Measurements from ENCODE around the gene TMEM234. TPM values are rescaled to one million over a fixed set of nuclear protein-coding genes. Genes with fewer than 3 reads are reported as not detected.

The TMEM234 gene
- total and polyA plus RNA-seq, 2 of the 4 experiments (the other 2 are of a cell fraction), result 10.8 to 22.7 TPM

- no peak overlapping the region for H3K56ac ChIP-seq (ENCODE audit: extremely low read depth, insufficient read depth, low read length)
- H3K9me3 ChIP-seq (ENCODE audit: control insufficient read depth, insufficient read depth, low read length), result no peaks in the 10 kb centered on the region
- H3K9ac ChIP-seq (ENCODE audit: low read depth, low read length), result no peak overlapping the region
- ChIA-PET POLR2A (ENCODE audit: unreplicated experiment) (no interaction called here), CTCF (interaction anchor here (0.7 to 1.5 kb wide), 12 partner anchors 10 to 185 kb away, joined by 3 to 6 read pairs (median 4); partner anchors contain the start of genes BSDC1 and IQCC)
- no peak overlapping the region for H2BK120ac ChIP-seq (ENCODE audit: low read depth, low read length)
- H3K4me1 ChIP-seq (ENCODE audit: control insufficient read depth, insufficient read depth, low read length), result peaks cover 3% of the 10 kb centered on the region; the same call in 1 of the 2 replicates
- peaks cover 12 to 37% of the 10 kb centered on the region in 2 experiments for H3K79me1 ChIP-seq (ENCODE audit: low read depth in 1 of 2, low read length in 2 of 2)
- DNase-seq (peak; percentile 66), ATAC-seq (ENCODE audit: low read depth) (peak; percentile 97)
- no peak overlapping the region for H3K18ac ChIP-seq (ENCODE audit: low read depth, low read length)
- peaks cover 3% of the 10 kb centered on the region for H3K9me1 ChIP-seq (ENCODE audit: insufficient read depth, low read length)
- H4K5ac ChIP-seq (ENCODE audit: low read depth, low read length), result no peak overlapping the region
- H3K27me3 ChIP-seq (ENCODE audit: control insufficient read depth, insufficient read depth, low read length), result no peaks in the 10 kb centered on the region
- no peak overlapping the region for H3K27ac ChIP-seq (ENCODE audit: insufficient read depth, low read length)
- no peak overlapping the region for H3K4ac ChIP-seq (ENCODE audit: low read depth, low read length)
- H2AK5ac ChIP-seq (ENCODE audit: low read depth, low read length), result no peak overlapping the region; the same call in 1 of the 2 replicates
- H3K14ac ChIP-seq (replicated peaks; ENCODE audit: low read depth, low read length), result no peak overlapping the region
- in situ Hi-C loops (cut with MboI; ENCODE audit: low sequenced_read_pairs) (loop anchor here (10.0 kb wide), 1 partner anchor 109 kb away; no protein-coding TSS in a partner anchor), dilution Hi-C loops (cut with HindIII; ENCODE audit: low sequenced_read_pairs, unreplicated experiment) (no loop called here), intact Hi-C loops (cut with micrococcal nuclease) (loop anchor here (1.0 kb wide), 4 partner anchors 100 to 198 kb away; partner anchors contain the start of gene BSDC1)
- H3K36me3 ChIP-seq (ENCODE audit: control insufficient read depth, insufficient read depth, low read length), result peaks cover 35% of the 10 kb centered on the region
- no peak overlapping the region for H2BK20ac ChIP-seq (ENCODE audit: low read depth, low read length)
- 20% methylated on average over 1 of the region's 10 CpGs; no CpG with 5 or more reads in 1 of the 2 experiments for WGBS, 2 experiments (ENCODE audit: extremely low coverage in 2 of 2, insufficient read length in 1 of 2)
- no peak overlapping the region for H3K4me2 ChIP-seq (ENCODE audit: low read depth, low read length)
- no peak overlapping the region for H3K23ac ChIP-seq (ENCODE audit: low read depth, low read length)
- H2BK5ac ChIP-seq (ENCODE audit: low read depth, low read length, poor library complexity, severe bottlenecking), result no peak overlapping the region
- H2AK9ac ChIP-seq (replicated peaks; ENCODE audit: low read depth, low read length, poor library complexity), result no peak overlapping the region
- no peaks in the 10 kb centered on the region; the same call in 1 of the 2 replicates for H4K20me1 ChIP-seq (ENCODE audit: insufficient read depth, low read length)
- no peak overlapping the region for H3K4me3 ChIP-seq (ENCODE audit: insufficient read depth, low read depth, low read length)
- BruUV-seq (replicated peaks), result no TSS peak
- H2AFZ ChIP-seq (replicated peaks; ENCODE audit: low read length, poor library complexity), result peak overlapping the region; percentile 25
- H4K91ac ChIP-seq (ENCODE audit: insufficient read depth, low read depth, low read length), result no peak overlapping the region
- no peak overlapping the region for H2BK15ac ChIP-seq (ENCODE audit: low read depth, low read length)
- no peak overlapping the region for H4K8ac ChIP-seq (ENCODE audit: low read depth in 2 of 2, low read length in 2 of 2)
- TF ChIP-seq CEBPB (IDR thresholded peaks at IDR 0.05; ENCODE audit: low read depth, low read length) (no peak), ELK1 (IDR thresholded peaks at IDR 0.05; ENCODE audit: borderline replicate concordance, low read depth, low read length) (no peak), RFX5 (IDR thresholded peaks at IDR 0.05; ENCODE audit: low read depth, low read length) (no peak), POLR2A (IDR thresholded peaks at IDR 0.05; ENCODE audit: low read depth, low read length) (no peak), MAFK (IDR thresholded peaks at IDR 0.05; ENCODE audit: low read depth, low read length) (no peak), FOS (IDR thresholded peaks at IDR 0.05; ENCODE audit: low read depth, low read length) (no peak), SMC3 (IDR thresholded peaks at IDR 0.05; ENCODE audit: low read depth, low read length) (peak; percentile 90), USF2 (IDR thresholded peaks at IDR 0.05; ENCODE audit: low read depth, low read length) (no peak), CHD1 (IDR thresholded peaks at IDR 0.05; ENCODE audit: low read depth, low read length) (no peak), BHLHE40 (IDR thresholded peaks at IDR 0.05; ENCODE audit: low read depth, low read length) (no peak), MXI1 (IDR thresholded peaks at IDR 0.05; ENCODE audit: borderline replicate concordance, low read depth, low read length) (no peak), RAD21 (IDR thresholded peaks at IDR 0.05; ENCODE audit: low read length) (peak; percentile 91), NFE2L2 (IDR thresholded peaks at IDR 0.05; ENCODE audit: low read depth, low read length) (no peak), MAZ (IDR thresholded peaks at IDR 0.05; ENCODE audit: borderline replicate concordance, low read depth, low read length) (peak; percentile 42; the same call in 1 of the 2 replicates)
Measured at GRCh38 chr1:32215629-32216480, 6.3 kb downstream of the TMEM234 start.
